HG03064 (cell line): Measurements from ENCODE around the gene PLEKHA8.

Experiments
- ATAC-seq: cut with Tn5 transposase; IDR thresholded peaks from one replicate; pipeline ENCODE4 v1.9.1; 2021; ENCODE audit warnings: low read depth; ENCODE audit not compliant: unreplicated experiment

The PLEKHA8 gene

GRCh38 chr7:30139836-30140384 lies 111.7 kb downstream of the PLEKHA8 start:
- no peak for ATAC-seq

- no peak for ATAC-seq
Observed at GRCh38 chr7:30140456-30140855, 112.2 kb downstream of the PLEKHA8 start.

- ATAC-seq, result no peak
Observed at GRCh38 chr7:30142710-30143109, 114.5 kb downstream of the PLEKHA8 start.

GRCh38 chr7:30143748-30144251 lies 115.6 kb downstream of the PLEKHA8 start:
- no peak for ATAC-seq

GRCh38 chr7:30144657-30145306 lies 116.6 kb downstream of the PLEKHA8 start:
- ATAC-seq, result no peak

- no peak for ATAC-seq
Observed at GRCh38 chr7:30145426-30145970, 117.3 kb downstream of the PLEKHA8 start.

- no peak for ATAC-seq
Observed at GRCh38 chr7:30146127-30146612, 118.0 kb downstream of the PLEKHA8 start.

GRCh38 chr7:30147223-30147622 lies 119.0 kb downstream of the PLEKHA8 start:
- no peak for ATAC-seq

- no peak for ATAC-seq
Observed at GRCh38 chr7:30147785-30148184, 119.6 kb downstream of the PLEKHA8 start.

- no peak for ATAC-seq
Observed at GRCh38 chr7:30148426-30148825, 120.2 kb downstream of the PLEKHA8 start.

GRCh38 chr7:30148951-30149459 lies 120.8 kb downstream of the PLEKHA8 start:
- no peak for ATAC-seq

- no peak for ATAC-seq
Observed at GRCh38 chr7:30149640-30150272, 121.5 kb downstream of the PLEKHA8 start.

- ATAC-seq, result no peak
Observed at GRCh38 chr7:30150711-30151110, 122.5 kb downstream of the PLEKHA8 start.

- ATAC-seq, result no peak
Observed at GRCh38 chr7:30154111-30154587, 125.9 kb downstream of the PLEKHA8 start.

- ATAC-seq, result no peak
Observed at GRCh38 chr7:30155481-30155880, 127.3 kb downstream of the PLEKHA8 start.

GRCh38 chr7:30157204-30157603 lies 129.0 kb downstream of the PLEKHA8 start:
- ATAC-seq, result no peak

GRCh38 chr7:30159163-30159562 lies 131.0 kb downstream of the PLEKHA8 start:
- no peak for ATAC-seq

GRCh38 chr7:30159698-30160143 lies 131.5 kb downstream of the PLEKHA8 start:
- no peak for ATAC-seq

GRCh38 chr7:30160329-30160728 lies 132.1 kb downstream of the PLEKHA8 start:
- ATAC-seq, result no peak

GRCh38 chr7:30162133-30162532 lies 133.9 kb downstream of the PLEKHA8 start:
- no peak for ATAC-seq

- ATAC-seq, result peak; percentile 39
Observed at GRCh38 chr7:30162622-30163124, 134.5 kb downstream of the PLEKHA8 start.
